Stomach smooth muscle (tissue), 2 donors: ENCODE results near the gene KRT33A.

Experiments used
- H3K27ac ChIP-seq: one replicate; pipeline ENCODE4 v1.7.0; 2013; ENCODE audit warnings: mild to moderate bottlenecking, low read length, inconsistent platforms
- H3K27me3 ChIP-seq, 2 donors: one replicate each; pipeline ENCODE4 v1.7.0; 2013; ENCODE audit warnings: low read length in 2 of 2; ENCODE audit not compliant: insufficient read depth in 2 of 2, control insufficient read depth in 1 of 2
- H3K36me3 ChIP-seq, 2 donors: one replicate each; pipeline ENCODE4 v1.7.0; 2013; ENCODE audit warnings: low read length in 2 of 2; ENCODE audit not compliant: control insufficient read depth in 2 of 2, insufficient read depth in 2 of 2
- H3K4me1 ChIP-seq: one replicate; pipeline ENCODE4 v1.7.0; 2013; ENCODE audit warnings: low read length; ENCODE audit not compliant: control insufficient read depth, insufficient read depth
- H3K4me3 ChIP-seq, 2 donors: one replicate each; pipeline ENCODE4 v1.7.0; 2013; ENCODE audit warnings: low read length in 2 of 2
- H3K9ac ChIP-seq, 2 donors: one replicate each; pipeline ENCODE4 v1.7.0; 2013; ENCODE audit warnings: low read length in 2 of 2, mild to moderate bottlenecking in 1 of 2
- H3K9me3 ChIP-seq, 2 donors: one replicate each; pipeline ENCODE4 v1.7.0; 2013; ENCODE audit warnings: low read length in 2 of 2; ENCODE audit not compliant: control insufficient read depth in 2 of 2
- donor health status: healthy.
- donor health status: Pancreatic carcinoma.

The KRT33A gene

DNA sequence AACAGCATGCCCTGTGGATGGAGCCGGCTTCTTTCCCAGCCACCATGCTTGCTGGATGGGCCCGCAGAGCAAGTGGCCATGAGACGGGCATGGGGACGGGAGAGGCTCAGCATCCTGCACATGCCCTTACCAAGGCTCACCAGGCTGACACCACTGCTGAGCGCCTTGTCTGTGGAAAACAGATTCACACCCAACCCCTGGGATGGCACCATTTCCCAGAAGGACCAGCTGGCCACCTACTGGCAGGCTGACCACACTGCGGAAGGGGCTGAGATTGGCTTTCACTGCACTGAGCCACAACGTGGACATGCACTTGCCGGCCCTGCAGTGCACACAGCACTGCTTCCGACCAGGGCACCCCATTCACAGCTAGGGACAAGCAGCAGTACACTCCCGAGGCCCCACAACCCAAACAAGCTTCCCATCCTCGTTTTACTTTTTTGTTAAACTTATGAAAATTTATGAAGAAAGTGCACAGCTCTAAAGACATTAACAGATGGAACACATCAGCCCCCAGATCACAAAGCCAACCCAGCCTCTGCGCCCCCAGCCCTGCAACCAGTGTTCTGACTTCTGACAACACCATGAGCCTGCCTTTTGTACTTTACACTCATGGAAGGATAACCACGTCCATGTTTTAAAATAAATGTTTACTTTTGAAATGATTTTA is 21.2 kb downstream of the KRT33A start:
- no peak overlapping the region for H3K9ac ChIP-seq
- no peaks in the 10 kb centered on the region for H3K9me3 ChIP-seq
- H3K36me3 ChIP-seq = no peaks in the 10 kb centered on the region
- H3K4me3 ChIP-seq = no peak overlapping the region
- H3K27ac ChIP-seq = no peak overlapping the region
- H3K4me1 ChIP-seq = no peaks in the 10 kb centered on the region
- H3K27me3 ChIP-seq = peaks cover 0 to 4% of the 10 kb centered on the region in 2 donors

- H3K27me3 ChIP-seq = no peaks in the 10 kb centered on the region
- no peak overlapping the region for H3K27ac ChIP-seq
- H3K36me3 ChIP-seq = no peaks in the 10 kb centered on the region
- no peaks in the 10 kb centered on the region for H3K9me3 ChIP-seq
- no peaks in the 10 kb centered on the region for H3K4me1 ChIP-seq
- H3K4me3 ChIP-seq = no peak overlapping the region
- H3K9ac ChIP-seq = no peak overlapping the region
Measured at GRCh38 chr17:41328207-41328606, 22.4 kb downstream of the KRT33A start.

- Histone ChIP-seq H3K27me3 (no peaks in the 10 kb centered on the region), H3K27ac (no peak overlapping the region), H3K4me3 (no peak overlapping the region), H3K36me3 (no peaks in the 10 kb centered on the region), H3K4me1 (no peaks in the 10 kb centered on the region), H3K9ac (no peak overlapping the region), H3K9me3 (no peaks in the 10 kb centered on the region)
Measured at GRCh38 chr17:41327411-41328120, 23.1 kb downstream of the KRT33A start.

GRCh38 chr17:41326173-41327145 is 24.2 kb downstream of the KRT33A start:
- Histone ChIP-seq H3K9me3 (no peaks in the 10 kb centered on the region), H3K4me1 (no peaks in the 10 kb centered on the region), H3K27me3 (no peaks in the 10 kb centered on the region), H3K36me3 (no peaks in the 10 kb centered on the region), H3K4me3 (no peak overlapping the region), H3K27ac (no peak overlapping the region), H3K9ac (no peak overlapping the region)

- Histone ChIP-seq H3K9ac (no peak overlapping the region), H3K27ac (no peak overlapping the region), H3K4me3 (no peak overlapping the region), H3K4me1 (no peaks in the 10 kb centered on the region), H3K36me3 (no peaks in the 10 kb centered on the region), H3K27me3 (no peaks in the 10 kb centered on the region), H3K9me3 (no peaks in the 10 kb centered on the region)
Measured at GRCh38 chr17:41325611-41326010, 25.0 kb downstream of the KRT33A start.

DNA sequence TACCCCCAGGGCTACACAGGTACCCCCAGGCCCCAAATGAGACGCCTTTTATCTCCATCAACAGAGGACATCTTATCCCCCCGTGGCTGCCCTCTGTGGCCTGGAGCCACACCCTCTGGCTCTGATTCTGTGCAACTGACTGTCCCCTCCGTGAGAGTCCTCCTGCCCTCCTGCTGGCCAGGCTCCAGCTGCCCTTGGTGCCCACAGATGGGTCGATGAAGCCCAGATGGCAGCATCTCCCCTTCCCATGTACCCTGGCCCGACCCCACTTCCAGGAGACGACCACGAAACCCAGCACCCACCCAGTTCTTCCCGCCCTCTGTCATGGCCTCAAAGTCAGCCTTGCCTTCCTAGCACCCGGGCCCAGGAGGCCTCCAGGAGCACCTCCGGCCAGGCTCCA is 25.5 kb downstream of the KRT33A start:
- Histone ChIP-seq H3K9ac (no peak overlapping the region), H3K27me3 (no peaks in the 10 kb centered on the region), H3K4me1 (no peaks in the 10 kb centered on the region), H3K36me3 (no peaks in the 10 kb centered on the region), H3K9me3 (no peaks in the 10 kb centered on the region), H3K27ac (no peak overlapping the region), H3K4me3 (no peak overlapping the region)

DNA sequence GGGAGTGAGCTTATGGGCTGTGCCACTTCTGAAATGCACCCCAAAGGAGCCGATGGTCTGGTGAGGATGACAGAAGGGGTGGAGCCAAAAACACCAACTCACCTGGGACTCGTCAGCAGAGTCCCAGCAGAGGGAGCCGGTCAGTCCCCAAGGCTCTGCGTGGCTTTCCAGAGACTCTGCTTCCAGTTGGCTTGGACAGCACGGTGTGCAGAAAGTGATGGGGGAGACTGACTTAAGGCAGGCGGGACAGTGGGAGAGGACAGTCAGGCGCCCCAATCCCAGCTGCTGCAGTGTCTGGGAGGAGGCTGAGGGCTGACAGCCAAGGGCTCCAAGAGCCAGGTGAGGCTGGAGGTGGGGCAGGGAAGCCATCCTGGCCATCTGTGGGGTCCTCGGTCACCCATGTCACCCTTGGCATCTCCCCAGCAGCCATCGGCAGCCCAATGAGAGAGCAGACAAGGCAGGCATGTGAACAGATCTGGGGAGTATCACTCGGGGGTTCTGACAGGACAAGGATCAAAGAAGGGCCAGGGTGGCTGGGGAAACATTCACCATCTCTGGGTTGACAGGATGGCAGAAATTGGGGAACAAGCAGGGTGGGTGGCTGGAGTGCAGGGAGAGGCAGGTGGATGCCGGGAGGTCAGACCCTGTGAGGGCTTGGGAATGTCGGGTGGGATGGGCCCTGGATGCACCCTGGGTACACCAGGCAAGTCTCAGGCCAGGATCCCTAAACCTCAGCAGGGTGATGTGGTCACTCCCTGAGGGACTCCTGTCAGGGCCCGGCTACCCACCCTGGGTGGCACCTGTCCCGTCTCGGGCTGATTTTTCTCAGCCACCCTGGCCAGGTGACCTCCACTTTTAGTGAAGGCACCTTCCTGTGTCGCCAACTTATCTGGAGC is 26.2 kb downstream of the KRT33A start:
- no peak overlapping the region for H3K27ac ChIP-seq
- no peaks in the 10 kb centered on the region for H3K9me3 ChIP-seq
- no peaks in the 10 kb centered on the region for H3K36me3 ChIP-seq
- H3K4me1 ChIP-seq = no peaks in the 10 kb centered on the region
- no peak overlapping the region for H3K9ac ChIP-seq
- no peak overlapping the region for H3K4me3 ChIP-seq
- H3K27me3 ChIP-seq = no peaks in the 10 kb centered on the region

DNA sequence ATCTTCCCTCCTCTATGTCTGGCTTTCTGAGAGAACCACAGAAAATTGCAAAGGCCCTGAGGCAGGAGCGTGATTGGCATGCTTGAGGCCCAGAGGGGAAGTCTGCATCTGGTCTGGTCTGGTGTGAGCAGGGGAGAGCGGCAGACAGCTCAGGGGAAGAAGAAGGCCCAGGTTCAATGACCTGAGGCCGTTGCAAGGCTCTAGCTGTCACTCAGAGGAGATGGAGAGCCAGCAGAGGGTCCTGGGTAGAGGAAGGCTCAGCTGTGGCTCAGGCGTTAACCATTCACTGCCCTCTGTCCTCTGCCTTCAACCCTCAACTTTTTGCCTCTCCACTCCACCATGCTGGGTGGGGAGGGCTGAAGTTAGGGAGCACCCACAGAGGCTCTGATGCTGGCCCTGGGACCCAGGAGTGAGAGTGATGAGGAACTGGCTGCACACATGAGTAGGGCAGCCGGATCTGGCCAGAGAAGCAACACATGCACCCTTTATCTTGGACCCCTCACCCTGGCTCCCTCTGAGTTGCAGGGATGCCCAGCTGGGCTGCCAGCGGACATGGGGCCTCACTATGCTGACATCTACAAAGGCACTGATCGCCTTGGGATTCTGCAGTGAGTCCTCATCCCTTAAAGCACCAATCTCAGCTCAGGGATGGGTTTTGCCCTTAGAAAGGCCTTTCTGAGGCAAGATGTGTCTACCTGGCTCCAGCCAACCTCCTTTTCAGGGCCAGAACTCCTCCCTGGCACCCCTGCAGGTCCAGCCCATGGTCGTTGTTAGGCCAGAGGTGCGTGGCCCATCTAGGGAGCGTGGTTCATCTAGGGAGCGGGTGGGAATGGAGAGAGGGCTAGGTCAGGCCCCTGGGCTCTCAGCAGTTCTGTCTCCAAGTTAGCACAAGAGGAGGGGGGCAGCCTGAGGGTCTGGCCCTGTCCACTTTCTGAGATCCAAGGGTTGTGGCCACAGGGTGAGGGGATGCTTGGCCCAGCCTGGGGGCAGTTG is 27.4 kb downstream of the KRT33A start:
- no peak overlapping the region for H3K9ac ChIP-seq
- no peak overlapping the region for H3K4me3 ChIP-seq
- H3K4me1 ChIP-seq = no peaks in the 10 kb centered on the region
- H3K27ac ChIP-seq = no peak overlapping the region
- no peaks in the 10 kb centered on the region for H3K9me3 ChIP-seq
- no peaks in the 10 kb centered on the region for H3K27me3 ChIP-seq
- H3K36me3 ChIP-seq = no peaks in the 10 kb centered on the region

- H3K9ac ChIP-seq = no peak overlapping the region
- no peak overlapping the region for H3K27ac ChIP-seq
- H3K27me3 ChIP-seq = no peaks in the 10 kb centered on the region
- H3K36me3 ChIP-seq = no peaks in the 10 kb centered on the region
- no peak overlapping the region for H3K4me3 ChIP-seq
- no peaks in the 10 kb centered on the region for H3K4me1 ChIP-seq
- H3K9me3 ChIP-seq = no peaks in the 10 kb centered on the region
Measured at GRCh38 chr17:41322094-41322902, 28.3 kb downstream of the KRT33A start.
